Epithelial cell of esophagus (primary cell): ENCODE measurements around the gene AGTPBP1.

ENCODE experiments used
- DNase-seq: peaks from one replicate; pipeline ENCODE4 v3.0.0; 2010; ENCODE audit warnings: low read depth
- H3K4me3 ChIP-seq: 2 replicates; pipeline ENCODE4 v1.5.1; 2011; ENCODE audit warnings: mild to moderate bottlenecking, low read length, control low read depth
- TF ChIP-seq, protein P1 (sequence below): IDR thresholded peaks from 2 replicates; pipeline ENCODE4 v1.5.1; 2011; ENCODE audit warnings: low read depth, mild to moderate bottlenecking, low read length, control low read depth, inconsistent platforms; ENCODE audit not compliant: insufficient read depth; ENCODE audit errors: missing control alignments

AGTPBP1 gene

DNA sequence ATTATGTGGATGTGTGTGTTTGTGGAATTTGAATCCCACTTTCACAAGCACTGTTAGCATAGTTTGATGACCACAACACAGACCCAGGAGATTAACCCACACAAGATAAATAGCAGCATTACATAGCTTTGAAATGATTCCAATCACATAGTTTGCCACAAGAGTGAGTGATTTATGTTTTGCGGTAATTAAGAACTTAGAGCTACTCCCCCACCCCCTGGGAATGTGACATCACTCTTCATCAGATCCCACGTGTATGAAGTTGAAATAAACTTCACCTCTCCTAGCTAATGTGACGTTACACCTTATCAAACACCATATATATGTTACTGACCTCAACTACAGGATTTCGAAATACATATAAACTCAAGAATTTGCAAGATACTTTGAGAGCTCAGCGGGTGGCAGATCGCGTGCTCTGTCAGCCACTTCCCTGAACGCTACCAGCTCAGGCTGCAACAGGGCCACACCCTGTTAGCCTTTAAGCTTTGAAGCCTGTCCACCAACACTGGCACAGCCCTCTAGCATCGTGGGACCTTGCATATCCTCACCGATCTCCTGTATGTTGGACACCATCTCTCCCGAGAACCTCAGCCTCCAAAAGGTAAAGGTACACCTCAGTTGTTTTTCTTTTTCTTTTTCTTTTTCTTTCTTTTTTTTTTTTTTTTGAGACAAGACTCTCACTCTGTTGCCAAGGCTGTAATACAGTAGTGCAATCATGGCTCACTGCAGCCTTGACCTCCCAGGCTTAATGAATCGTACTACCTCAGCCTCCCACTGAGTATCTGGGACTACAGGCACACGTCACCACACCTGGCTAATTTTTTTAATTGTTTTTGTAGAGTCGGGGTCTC is 1.7 kb upstream of the AGTPBP1 start:
- DNase-seq, result peak; percentile 86
- TF ChIP-seq, protein P1, sequence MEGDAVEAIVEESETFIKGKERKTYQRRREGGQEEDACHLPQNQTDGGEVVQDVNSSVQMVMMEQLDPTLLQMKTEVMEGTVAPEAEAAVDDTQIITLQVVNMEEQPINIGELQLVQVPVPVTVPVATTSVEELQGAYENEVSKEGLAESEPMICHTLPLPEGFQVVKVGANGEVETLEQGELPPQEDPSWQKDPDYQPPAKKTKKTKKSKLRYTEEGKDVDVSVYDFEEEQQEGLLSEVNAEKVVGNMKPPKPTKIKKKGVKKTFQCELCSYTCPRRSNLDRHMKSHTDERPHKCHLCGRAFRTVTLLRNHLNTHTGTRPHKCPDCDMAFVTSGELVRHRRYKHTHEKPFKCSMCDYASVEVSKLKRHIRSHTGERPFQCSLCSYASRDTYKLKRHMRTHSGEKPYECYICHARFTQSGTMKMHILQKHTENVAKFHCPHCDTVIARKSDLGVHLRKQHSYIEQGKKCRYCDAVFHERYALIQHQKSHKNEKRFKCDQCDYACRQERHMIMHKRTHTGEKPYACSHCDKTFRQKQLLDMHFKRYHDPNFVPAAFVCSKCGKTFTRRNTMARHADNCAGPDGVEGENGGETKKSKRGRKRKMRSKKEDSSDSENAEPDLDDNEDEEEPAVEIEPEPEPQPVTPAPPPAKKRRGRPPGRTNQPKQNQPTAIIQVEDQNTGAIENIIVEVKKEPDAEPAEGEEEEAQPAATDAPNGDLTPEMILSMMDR, result no peak
- no peak overlapping the region for H3K4me3 ChIP-seq

DNA sequence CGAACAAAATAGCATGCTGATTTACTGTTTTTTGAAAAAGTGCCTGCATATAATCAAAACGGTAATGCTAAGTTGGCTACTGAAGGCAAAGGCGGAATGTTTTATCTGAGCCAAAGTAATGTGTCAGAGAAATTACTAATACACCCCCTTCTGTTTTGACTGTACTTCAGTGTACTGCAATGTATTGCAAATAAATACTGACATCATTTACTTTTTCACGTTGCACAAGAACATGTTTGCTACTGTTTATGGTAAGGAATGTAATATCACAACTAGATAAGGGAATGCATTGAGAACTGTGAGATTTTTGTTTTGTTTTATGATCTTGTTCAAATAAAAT is 813 bp upstream of the AGTPBP1 start:
- DNase-seq, result peak; percentile 87
- TF ChIP-seq, protein P1, result no peak

DNA sequence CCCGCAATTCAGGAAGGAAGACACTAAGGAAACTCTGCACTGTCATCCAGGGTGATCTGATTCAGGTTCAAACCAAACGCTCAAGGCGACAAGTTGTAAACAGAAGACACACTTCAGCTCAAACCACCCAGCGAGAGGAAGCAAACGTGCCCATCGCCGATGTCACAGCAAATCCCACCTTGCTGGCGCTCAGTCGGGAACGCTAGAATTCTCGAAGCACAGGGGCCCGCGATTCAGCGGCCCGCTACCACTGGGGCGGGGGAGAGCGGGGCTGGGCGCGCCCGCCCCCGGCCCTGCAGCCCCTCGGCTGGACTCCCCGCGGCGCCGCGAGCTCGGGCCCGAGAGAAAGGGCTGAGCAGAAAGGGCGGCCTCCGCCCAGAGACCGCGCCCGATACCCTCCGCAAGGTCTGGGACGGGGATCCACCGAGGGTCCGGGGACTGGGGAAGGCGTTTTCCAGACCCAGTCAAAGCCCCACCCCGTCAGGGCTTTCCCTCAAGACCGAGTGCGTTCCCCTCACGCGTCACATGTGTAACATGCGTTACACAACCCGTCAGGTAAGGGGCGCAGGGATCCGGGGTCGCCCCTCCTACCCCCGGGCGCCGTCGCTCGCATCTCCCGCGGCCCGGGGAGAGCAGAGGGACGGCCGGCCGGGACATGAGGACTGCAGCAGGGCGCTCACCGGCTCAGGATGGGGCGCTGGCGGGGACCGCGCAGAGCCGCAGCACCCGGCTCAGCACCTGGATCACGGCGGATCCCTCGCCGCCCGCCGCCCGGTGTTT is 469 bp downstream of the AGTPBP1 start:
- DNase-seq, result peak; percentile 48
- TF ChIP-seq, protein P1, result no peak
- peak overlapping the region; percentile 81 for H3K4me3 ChIP-seq

More for the DNA sequence above, 813 bp upstream of the AGTPBP1 start:
- H3K4me3 ChIP-seq, result peak overlapping the region; percentile 66

GRCh38 chr9:85740787-85741094 is 1.0 kb downstream of the AGTPBP1 start:
- DNase-seq, result no peak
- TF ChIP-seq, protein P1, result no peak
- peak overlapping the region; percentile 81 for H3K4me3 ChIP-seq

- no peak for DNase-seq
- H3K4me3 ChIP-seq, result no peak overlapping the region
- TF ChIP-seq, protein P1, result no peak
Measured at GRCh38 chr9:85738509-85738908, 3.2 kb downstream of the AGTPBP1 start.

DNA sequence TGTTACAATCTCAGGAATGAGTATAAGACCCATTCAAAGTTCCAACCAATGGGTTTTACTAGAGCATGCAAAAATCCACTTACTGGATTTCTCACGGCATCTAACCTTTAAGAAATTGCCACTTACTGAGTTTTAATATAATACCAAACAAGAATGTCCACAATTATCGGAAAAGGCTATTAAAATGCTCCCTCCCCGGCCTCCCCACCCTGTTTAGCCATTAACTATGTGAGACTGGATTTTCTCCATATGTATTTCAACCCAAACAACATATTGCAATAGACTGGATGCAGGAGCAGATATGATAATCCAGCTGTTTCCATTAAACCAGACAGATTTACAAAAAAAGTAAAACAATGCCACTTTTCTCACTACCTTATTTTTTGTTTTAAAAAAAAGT is 4.1 kb downstream of the AGTPBP1 start:
- no peak for DNase-seq
- no peak overlapping the region for H3K4me3 ChIP-seq
- TF ChIP-seq, protein P1, result no peak
